Kidney epithelial cell (primary cell): ENCODE measurements around the gene CYS1. TPM values are rescaled to one million over a fixed set of nuclear protein-coding genes. Genes with fewer than 3 reads are reported as not detected.
A peak's percentile ranks its signal among the peaks of the same experiment; 100 is the strongest.

ENCODE experiments used
- DNase-seq: peaks from one replicate; pipeline ENCODE4 v3.0.0-alpha.2; 2010; ENCODE audit warnings: low read depth
- H3K27me3 ChIP-seq: 2 replicates; pipeline ENCODE4 v1.6.0; 2011; ENCODE audit warnings: low read length; ENCODE audit not compliant: control insufficient read depth, insufficient read depth
- H3K36me3 ChIP-seq: 2 replicates; pipeline ENCODE4 v1.5.1; 2011; ENCODE audit warnings: low read length; ENCODE audit not compliant: control insufficient read depth, insufficient read depth
- H3K4me3 ChIP-seq: 2 replicates; pipeline ENCODE4 v1.5.1; 2011; ENCODE audit warnings: low read depth, mild to moderate bottlenecking, control low read depth, low read length
- CTCF ChIP-seq: IDR thresholded peaks from 2 replicates; pipeline ENCODE4 v1.5.1; 2011; ENCODE audit warnings: mild to moderate bottlenecking, moderate library complexity, low read length, control low read depth, inconsistent platforms; ENCODE audit not compliant: insufficient read depth, poor library complexity, severe bottlenecking
- total RNA-seq: library from RNA; depleted of rRNA; stranded (reverse); fragments of >200 nt; gene quantifications from 2 replicates; pipeline ENCODE4 v1.2.3, GENCODE V29; 2015

CYS1 gene
- total RNA-seq, 1 donor from 2014 or later, result 12.2 TPM

- no peak for DNase-seq
Observed at GRCh38 chr2:10075101-10075500, 5.1 kb downstream of the CYS1 start.

GRCh38 chr2:10073706-10074105 lies 6.5 kb downstream of the CYS1 start:
- no peak for DNase-seq
- Histone ChIP-seq H3K36me3 (no peaks in the 10 kb centered on the region), H3K27me3 (peaks cover 7% of the 10 kb centered on the region), H3K4me3 (no peak overlapping the region)
- TF ChIP-seq CTCF, result no peak

More at GRCh38 chr2:10075101-10075500, 5.1 kb downstream of the CYS1 start:
- TF ChIP-seq CTCF, result no peak
- H3K27me3 ChIP-seq, result peaks cover 7% of the 10 kb centered on the region
- no peaks in the 10 kb centered on the region for H3K36me3 ChIP-seq
- H3K4me3 ChIP-seq, result no peak overlapping the region

- DNase-seq, result no peak
- H3K36me3 ChIP-seq, result no peaks in the 10 kb centered on the region
- TF ChIP-seq CTCF, result peak; percentile 88
- H3K4me3 ChIP-seq, result no peak overlapping the region
- peaks cover 7% of the 10 kb centered on the region for H3K27me3 ChIP-seq
Observed at GRCh38 chr2:10072656-10073480, 7.3 kb downstream of the CYS1 start.

- no peaks in the 10 kb centered on the region for H3K36me3 ChIP-seq
- no peak for TF ChIP-seq CTCF
- H3K27me3 ChIP-seq, result peaks cover 7% of the 10 kb centered on the region
- DNase-seq, result no peak
- no peak overlapping the region for H3K4me3 ChIP-seq
Observed at GRCh38 chr2:10071595-10071994, 8.6 kb downstream of the CYS1 start.

- no peak for DNase-seq
- no peaks in the 10 kb centered on the region for H3K36me3 ChIP-seq
- H3K27me3 ChIP-seq, result peaks cover 3% of the 10 kb centered on the region
- no peak overlapping the region for H3K4me3 ChIP-seq
- TF ChIP-seq CTCF, result no peak
Observed at GRCh38 chr2:10071176-10071575, 9.0 kb downstream of the CYS1 start.

- no peaks in the 10 kb centered on the region for H3K27me3 ChIP-seq
- no peaks in the 10 kb centered on the region for H3K36me3 ChIP-seq
- no peak overlapping the region for H3K4me3 ChIP-seq
- DNase-seq, result no peak
- TF ChIP-seq CTCF, result no peak
Observed at GRCh38 chr2:10067881-10068280, 12.3 kb downstream of the CYS1 start.
